NCI-H146 treated with DMSO at 0.1 percent for 48 hours (cell line): ENCODE data around the gene BYSL.
"Not testable (repeated sequence)": the region's sequence is repeated elsewhere in the genome, so short reads cannot be mapped to it uniquely, and the experiment has no call there.

Experiments
- DNase-seq: peaks from one replicate; lab custom pipeline; 2025; ENCODE audit not compliant: unreplicated experiment; lab: John Stamatoyannopoulos, UW

The BYSL gene

GRCh38 chr6:41942067-41942851 is 21.0 kb downstream of the BYSL start:
- DNase-seq, result no peak

GRCh38 chr6:41942882-41943281 is 21.6 kb downstream of the BYSL start:
- DNase-seq, result not testable (repeated sequence)

GRCh38 chr6:41943456-41943855 is 22.2 kb downstream of the BYSL start:
- no peak for DNase-seq

GRCh38 chr6:41947581-41948220 is 26.4 kb downstream of the BYSL start:
- no peak for DNase-seq

GRCh38 chr6:41954668-41955067 is 33.4 kb downstream of the BYSL start:
- no peak for DNase-seq

- no peak for DNase-seq
Measured at GRCh38 chr6:41955412-41955811, 34.1 kb downstream of the BYSL start.

- DNase-seq, result no peak
Measured at GRCh38 chr6:41957117-41957516, 35.8 kb downstream of the BYSL start.

- no peak for DNase-seq
Measured at GRCh38 chr6:41958022-41958856, 36.9 kb downstream of the BYSL start.

- no peak for DNase-seq
Measured at GRCh38 chr6:41960028-41960427, 38.7 kb downstream of the BYSL start.

- no peak for DNase-seq
Measured at GRCh38 chr6:41963371-41963770, 42.1 kb downstream of the BYSL start.

- DNase-seq, result no peak
Measured at GRCh38 chr6:41964201-41964887, 43.0 kb downstream of the BYSL start.

GRCh38 chr6:41965429-41966213 is 44.3 kb downstream of the BYSL start:
- no peak for DNase-seq

GRCh38 chr6:41966214-41966920 is 45.1 kb downstream of the BYSL start:
- DNase-seq, result no peak

- no peak for DNase-seq
Measured at GRCh38 chr6:41966961-41967311, 45.6 kb downstream of the BYSL start.

- DNase-seq, result no peak
Measured at GRCh38 chr6:41967312-41968287, 46.3 kb downstream of the BYSL start.

GRCh38 chr6:41970436-41970846 is 49.1 kb downstream of the BYSL start:
- no peak for DNase-seq

- DNase-seq, result no peak
Measured at GRCh38 chr6:41972826-41973225, 51.5 kb downstream of the BYSL start.

- DNase-seq, result no peak
Measured at GRCh38 chr6:41974281-41974825, 53.1 kb downstream of the BYSL start.
